GM12891 (cell line): Measurements from ENCODE around the gene GAS2.

ENCODE experiments used
- PAX5 ChIP-seq: IDR thresholded peaks from 2 replicates; pipeline ENCODE4 v1.6.1; 2011; ENCODE audit warnings: low read length, moderate library complexity, mild to moderate bottlenecking; ENCODE audit not compliant: insufficient read depth, severe bottlenecking
- POLR2A ChIP-seq: IDR thresholded peaks from 2 replicates; pipeline ENCODE4 v1.6.1; 2011; ENCODE audit warnings: low read depth, low read length, control low read depth
- POLR2AphosphoS5 ChIP-seq: IDR thresholded peaks from 2 replicates; pipeline ENCODE4 v1.6.1; 2011; ENCODE audit warnings: low read depth, low read length, control low read depth
- POU2F2 ChIP-seq: IDR thresholded peaks from 2 replicates; pipeline ENCODE4 v1.6.1; 2011; ENCODE audit warnings: low read depth, mild to moderate bottlenecking, control low read depth, low read length, moderate library complexity
- TAF1 ChIP-seq: IDR thresholded peaks from 2 replicates; pipeline ENCODE4 v1.6.1; 2011; ENCODE audit warnings: low read depth, low read length, control low read depth

DNA sequence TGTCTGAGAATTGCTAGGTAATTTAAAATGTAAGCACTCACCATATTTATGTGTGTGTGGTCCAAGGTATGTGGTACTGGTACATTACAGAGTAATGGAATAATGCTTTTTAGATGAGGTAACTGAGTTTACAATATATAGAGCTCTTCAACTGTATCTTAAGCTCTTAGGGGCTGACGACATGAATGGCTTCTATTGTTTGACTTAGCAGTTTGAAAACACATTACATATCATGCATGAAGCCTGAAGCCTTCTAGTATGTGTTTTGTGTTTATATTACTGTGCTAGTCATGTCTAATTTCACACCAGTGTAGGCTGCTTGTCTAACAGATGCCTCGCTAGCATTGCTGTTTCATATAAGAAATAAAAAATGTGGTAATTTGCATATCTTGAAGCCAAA is 37.2 kb downstream of the GAS2 start:
- no peak for TF ChIP-seq POLR2AphosphoS5
- no peak for TF ChIP-seq POLR2A
- no peak for TF ChIP-seq TAF1
- TF ChIP-seq PAX5, result no peak
- no peak for TF ChIP-seq POU2F2
